NCI-H1436 (cell line): ENCODE results near the gene LENG1.

ENCODE experiments used
- DNase-seq: peaks from one replicate; lab custom pipeline; 2025; lab: John Stamatoyannopoulos, UW

The LENG1 gene

DNA sequence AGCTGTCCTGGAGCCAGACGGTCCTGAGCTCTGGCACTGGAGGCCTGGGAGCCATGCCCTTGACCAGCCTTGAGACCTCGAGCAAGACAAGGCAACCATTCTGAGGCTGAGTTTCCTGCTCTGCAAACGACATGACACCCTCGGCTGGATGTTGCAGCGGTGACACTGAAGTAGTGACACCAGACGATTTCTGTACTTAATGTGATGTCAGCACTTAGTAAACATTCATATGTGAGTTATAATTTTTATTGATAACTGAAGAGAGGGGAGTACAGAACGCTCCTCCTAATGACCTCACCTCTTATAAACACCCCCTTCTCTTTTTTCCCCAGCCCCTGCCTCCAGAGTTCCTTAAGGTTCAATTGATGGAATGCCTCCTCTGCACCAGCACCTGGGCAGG is 51.0 kb downstream of the LENG1 start:
- no peak for DNase-seq

DNA sequence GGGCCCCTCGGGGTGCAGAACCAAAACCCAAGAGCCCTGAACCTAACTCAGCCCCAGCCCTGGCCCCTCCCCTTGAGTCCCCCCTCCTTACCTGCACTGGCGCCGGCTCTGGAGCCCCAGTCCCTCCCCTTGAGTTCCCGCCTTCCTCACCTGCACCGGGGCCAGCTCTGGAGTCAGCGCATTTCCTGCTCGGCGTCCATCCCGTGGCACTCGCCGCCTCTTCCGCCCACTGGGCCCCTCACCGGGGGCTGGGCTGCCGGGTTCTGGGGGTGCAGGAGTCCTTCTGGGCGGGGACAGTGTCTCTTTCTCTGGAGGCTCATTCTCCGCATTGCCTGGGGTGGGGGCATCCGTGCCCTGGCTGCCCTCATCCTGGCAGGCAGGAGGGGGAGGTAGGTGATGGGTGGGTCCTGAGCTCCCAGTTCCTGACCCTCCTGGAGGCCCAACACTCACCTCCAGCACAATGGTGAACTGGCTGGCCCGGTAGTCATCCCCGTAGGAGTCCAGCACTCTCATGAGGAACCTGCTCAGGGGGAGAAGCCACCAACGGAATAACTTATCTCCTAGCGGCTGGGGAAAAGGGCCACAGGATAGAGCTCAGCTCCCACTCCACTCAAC is 51.5 kb downstream of the LENG1 start:
- DNase-seq = no peak

DNA sequence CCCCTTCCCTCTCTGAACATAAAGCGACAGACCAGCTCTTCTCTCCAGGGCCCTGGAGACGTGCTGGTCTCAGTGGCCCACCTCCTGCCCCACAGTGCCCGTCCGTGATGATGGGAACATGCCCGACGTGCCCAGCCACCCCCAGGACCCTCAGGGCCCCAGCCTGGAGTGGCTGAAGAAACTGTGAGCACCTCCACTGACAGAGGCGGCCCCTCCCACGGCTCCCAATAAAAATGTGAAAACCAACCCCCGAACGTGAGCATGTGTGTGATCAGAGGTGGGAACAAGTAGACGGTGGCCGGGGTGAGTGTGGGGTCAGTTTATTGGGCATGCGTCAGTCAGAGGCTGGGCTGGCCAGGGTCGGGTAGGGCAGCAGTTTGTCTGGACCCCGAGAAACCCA is 52.8 kb downstream of the LENG1 start:
- DNase-seq = no peak

DNA sequence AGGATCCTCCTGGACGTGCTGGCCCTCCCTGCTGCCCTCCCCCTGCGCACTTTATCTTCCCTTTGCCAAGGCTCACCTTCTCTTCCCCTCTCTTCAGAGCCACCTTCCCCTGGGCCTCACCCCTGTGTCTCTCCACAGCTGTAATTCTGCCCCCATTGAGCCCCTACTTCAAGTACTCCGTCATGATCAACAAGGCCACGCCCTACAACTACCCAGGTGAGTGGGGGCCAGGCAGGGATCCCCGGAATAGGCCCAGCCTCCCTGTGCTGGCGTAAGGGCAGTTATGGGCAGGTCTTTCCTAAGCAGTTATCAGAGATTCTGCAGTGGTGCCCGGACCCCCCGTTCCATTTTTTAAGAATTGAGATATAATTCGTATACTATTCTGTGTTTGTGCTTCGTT is 53.7 kb downstream of the LENG1 start:
- DNase-seq = no peak
